Amniotic stem cell (primary cell): ENCODE measurements around the gene CLEC4C.
"Not testable (repeated sequence)": the region's sequence is repeated elsewhere in the genome, so short reads cannot be mapped to it uniquely, and the experiment has no call there.

Experiments used
- DNase-seq: peaks from one replicate; lab custom pipeline; 2025; lab: John Stamatoyannopoulos, UW

CLEC4C gene

GRCh38 chr12:7747246-7747645 is at the start of gene CLEC4C:
CLEC4C (minus strand) TSS chr12:7747375; CDS start chr12:7747348, 27 bp downstream.
- no peak for DNase-seq

- no peak for DNase-seq
Measured at GRCh38 chr12:7793211-7793610, 46.0 kb upstream of the CLEC4C start.

DNA sequence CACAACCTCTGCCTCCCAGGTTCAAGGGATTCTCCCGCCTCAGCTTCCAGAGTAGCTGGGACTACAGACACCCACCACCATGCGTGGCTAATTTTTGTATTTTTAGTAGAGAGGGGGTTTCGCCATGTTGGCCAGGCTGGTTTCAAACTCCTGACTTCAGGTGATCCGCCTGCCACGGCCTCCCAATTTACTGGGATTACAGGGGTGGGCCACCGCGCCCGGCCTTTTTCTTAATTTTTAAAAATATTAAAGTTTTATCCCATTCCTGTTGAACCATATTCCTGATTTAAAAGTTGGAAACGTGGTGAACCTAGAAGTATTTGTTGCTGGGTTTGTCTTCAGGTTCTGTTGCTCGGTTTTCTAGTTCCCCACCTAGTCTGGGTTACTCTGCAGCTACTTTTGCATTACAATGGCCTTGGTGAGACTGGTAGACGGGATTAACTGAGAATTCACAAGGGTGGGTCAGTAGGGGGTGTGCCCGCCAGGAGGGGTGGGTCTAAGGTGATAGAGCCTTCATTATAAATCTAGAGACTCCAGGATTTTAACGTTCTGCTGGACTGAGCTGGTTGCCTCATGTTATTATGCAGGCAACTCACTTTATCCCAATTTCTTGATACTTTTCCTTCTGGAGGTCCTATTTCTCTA is 41.8 kb upstream of the CLEC4C start, which contains the start of gene NANOG:
Gene NANOG, plus strand, starts transcription at position 519 of the 645 bp plus-strand sequence. CDS start 213 bp downstream, outside the sequence.
- DNase-seq = not testable (repeated sequence)

DNA sequence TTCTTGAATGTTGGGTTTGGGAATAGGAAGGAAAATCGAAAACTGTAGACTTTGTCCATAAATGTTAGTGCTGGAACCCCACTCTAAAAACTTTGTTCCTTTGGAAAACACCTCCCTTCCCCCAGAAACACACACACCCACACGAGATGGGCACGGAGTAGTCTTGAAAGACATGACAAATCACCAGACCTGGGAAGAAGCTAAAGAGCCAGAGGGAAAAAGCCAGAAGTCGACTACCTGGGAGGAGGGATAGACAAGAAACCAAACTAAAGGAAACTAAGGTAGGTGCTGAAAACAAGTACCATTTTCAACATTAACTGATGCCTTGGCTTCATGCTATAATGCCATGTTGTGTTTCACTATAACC is 41.1 kb upstream of the CLEC4C start:
- no peak for DNase-seq

GRCh38 chr12:7787574-7788293 is 40.6 kb upstream of the CLEC4C start:
- DNase-seq = no peak

- DNase-seq = no peak
Measured at GRCh38 chr12:7784701-7785100, 37.5 kb upstream of the CLEC4C start.

- DNase-seq = not testable (repeated sequence)
Measured at GRCh38 chr12:7783433-7783832, 36.3 kb upstream of the CLEC4C start.

- DNase-seq = no peak
Measured at GRCh38 chr12:7782055-7782454, 34.9 kb upstream of the CLEC4C start.

DNA sequence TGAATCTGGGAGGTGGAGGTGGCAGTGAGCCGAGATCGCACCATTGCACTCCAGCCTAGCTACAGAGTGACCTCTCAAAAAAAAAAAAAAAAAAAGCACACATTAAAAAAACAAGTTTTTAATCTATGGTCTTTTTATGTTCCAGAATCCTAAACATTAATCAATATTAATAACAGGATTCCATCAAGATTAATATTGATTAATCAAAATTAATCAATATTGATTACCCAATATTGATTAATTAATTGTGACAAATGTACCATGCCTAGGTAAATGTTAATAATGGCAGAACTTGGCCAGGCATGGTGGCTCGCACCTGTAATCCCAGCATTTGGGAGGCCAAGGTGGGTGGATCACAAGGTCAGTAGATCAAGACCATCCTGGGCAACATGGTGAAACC is 34.1 kb upstream of the CLEC4C start:
- no peak for DNase-seq

- no peak for DNase-seq
Measured at GRCh38 chr12:7769999-7770398, 22.8 kb upstream of the CLEC4C start.

DNA sequence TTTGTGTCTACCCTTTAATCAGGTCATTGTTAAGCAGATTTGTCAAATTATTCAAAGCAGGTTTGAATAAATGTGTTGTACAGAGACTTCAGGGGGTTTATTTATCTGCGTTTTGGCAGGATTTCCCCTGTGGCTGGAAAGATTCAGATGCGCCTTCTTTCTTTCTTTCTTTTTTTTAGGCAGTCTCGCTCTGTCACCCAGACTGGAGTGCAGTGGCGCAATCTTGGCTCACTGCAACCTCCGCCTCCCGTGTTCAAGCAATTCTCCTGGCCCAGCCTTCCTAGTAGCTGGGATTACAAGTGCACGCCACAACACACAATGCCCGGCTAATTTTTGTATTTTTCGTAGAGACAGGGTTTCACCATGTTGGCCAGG is 11.6 kb upstream of the CLEC4C start:
- DNase-seq = no peak

- DNase-seq = no peak
Measured at GRCh38 chr12:7756993-7757392, 9.8 kb upstream of the CLEC4C start.

GRCh38 chr12:7755668-7756067 is 8.5 kb upstream of the CLEC4C start:
- not testable (repeated sequence) for DNase-seq

DNA sequence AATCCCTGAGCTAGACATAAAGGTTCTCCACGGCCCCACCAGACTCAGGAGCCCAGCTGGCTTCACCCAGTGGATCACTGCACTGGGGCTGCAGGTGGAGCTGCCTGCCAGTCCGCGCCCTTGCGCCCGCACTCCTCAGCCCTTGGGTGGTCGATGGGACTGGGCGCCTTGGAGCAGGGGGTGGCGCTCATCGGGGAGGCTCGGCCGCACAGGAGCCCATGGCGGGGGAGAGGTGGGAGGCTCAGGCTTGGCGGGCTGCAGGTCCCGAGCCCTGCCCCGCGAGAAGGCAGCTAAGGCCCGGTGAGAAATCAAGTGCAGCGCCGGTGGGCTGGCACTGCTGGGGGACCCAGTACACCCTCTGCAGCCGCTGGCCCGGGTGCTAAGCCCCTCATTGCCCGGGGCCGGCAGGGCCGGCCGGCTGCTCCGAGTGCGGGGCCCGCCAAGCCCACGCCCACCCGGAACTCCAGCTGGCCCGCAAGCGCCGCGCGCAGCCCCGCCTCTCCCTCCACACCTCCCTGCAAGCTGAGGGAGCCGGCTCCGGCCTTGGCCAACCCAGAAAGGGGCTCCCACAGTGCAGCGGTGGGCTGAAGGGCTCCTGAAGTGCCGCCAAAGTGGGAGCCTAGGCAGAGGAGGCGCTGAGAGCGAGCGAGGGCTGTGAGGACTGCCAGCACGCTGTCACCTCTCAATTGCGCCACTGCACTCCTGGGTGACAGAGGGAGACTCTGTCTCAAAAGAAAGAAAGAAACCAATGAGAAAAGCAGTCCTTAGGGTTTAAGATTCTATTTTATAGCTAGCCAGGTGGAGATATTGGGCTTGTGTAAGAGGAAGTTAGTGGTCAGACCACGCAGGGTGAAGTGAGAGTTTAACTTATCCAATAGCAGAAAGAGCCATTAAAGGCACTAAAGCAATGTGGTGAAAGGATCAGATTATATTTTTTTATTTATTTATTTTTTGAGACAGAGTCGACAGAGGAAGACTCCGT is 5.1 kb upstream of the CLEC4C start:
- not testable (repeated sequence) for DNase-seq

GRCh38 chr12:7751394-7751793 is 4.2 kb upstream of the CLEC4C start:
- no peak for DNase-seq

GRCh38 chr12:7750350-7750749 is 3.2 kb upstream of the CLEC4C start:
- no peak for DNase-seq

DNA sequence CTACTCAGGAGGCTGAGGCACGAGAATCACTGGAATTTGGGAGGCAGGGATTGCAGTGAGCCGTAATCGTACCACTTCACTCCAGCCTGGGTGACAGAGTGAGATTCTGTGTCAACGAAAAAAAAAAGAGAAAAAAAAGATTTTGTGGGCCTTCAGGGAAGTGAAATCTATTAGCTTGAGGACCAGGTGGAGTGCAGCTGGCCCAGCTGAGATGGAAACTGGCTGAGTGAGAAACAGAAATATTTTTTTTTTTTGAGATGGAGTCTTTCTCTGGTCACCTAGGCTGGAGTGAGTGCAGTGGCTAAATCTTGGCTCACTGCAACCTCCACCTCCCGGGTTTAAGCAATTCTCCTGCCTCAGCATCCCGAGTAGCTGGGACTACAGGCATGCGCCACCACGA is 2.3 kb upstream of the CLEC4C start:
- no peak for DNase-seq

- DNase-seq = no peak
Measured at GRCh38 chr12:7748852-7749251, 1.7 kb upstream of the CLEC4C start.

GRCh38 chr12:7732993-7733392 is 14.2 kb downstream of the CLEC4C start:
- DNase-seq = no peak

GRCh38 chr12:7731486-7731885 is 15.7 kb downstream of the CLEC4C start:
- DNase-seq = no peak

GRCh38 chr12:7730984-7731383 is 16.2 kb downstream of the CLEC4C start:
- not testable (repeated sequence) for DNase-seq

- DNase-seq = no peak
Measured at GRCh38 chr12:7729746-7730145, 17.4 kb downstream of the CLEC4C start.
